ENCODE measurements around the gene SEC22C.
A peak's percentile ranks its signal among the peaks of the same experiment; 100 is the strongest.
"Not testable (repeated sequence)": the region's sequence is repeated elsewhere in the genome, so short reads cannot be mapped to it uniquely, and the experiment has no call there.

The SEC22C gene

DNA sequence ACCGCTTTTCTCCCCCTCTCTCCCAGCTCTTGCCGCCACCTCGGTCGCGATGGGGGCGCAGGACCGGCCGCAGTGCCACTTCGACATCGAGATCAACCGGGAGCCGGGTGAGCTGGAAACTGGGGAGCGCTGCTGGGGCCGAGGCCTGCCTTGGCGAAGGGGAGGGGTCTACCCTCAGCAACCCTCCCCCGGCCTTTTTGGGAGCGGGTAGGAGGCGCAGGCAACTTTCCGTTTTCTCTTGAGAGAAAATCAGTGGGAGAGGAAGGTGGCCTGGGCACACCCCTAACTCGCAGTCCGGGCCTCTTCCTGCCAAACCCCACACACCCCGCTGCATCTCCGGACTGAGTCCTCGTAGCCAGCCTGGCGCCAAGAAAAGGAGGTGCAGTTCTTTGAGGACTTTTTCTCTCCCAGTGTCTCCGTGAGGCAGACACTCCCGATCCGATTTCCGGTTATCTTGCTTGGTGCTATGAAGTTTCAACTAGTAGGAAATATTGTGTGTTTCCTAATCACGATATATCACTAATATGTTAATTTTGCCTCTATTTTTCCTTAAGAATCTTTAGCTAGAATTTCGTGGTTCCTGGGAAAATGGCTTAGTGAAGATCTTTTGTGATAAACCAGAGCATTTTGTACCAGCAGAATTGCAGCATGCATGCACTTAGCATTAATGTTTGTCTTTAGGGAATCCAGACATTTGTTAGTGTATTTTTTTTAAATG, 19.4 kb upstream of the SEC22C start:
- Histone ChIP-seq H3K4me3 (ENCODE audit: insufficient read depth, low read length, poor library complexity, severe bottlenecking) (peak overlapping the region; percentile 81), H3K4me2 (ENCODE audit: low read depth, low read length, poor library complexity, severe bottlenecking) (peak overlapping the region; percentile 93), H3K27me3 (ENCODE audit: low read length) (no peaks in the 10 kb centered on the region), H3F3A (ENCODE audit: insufficient read depth) (peaks cover 33% of the 10 kb centered on the region), H3K36me3 (ENCODE audit: low read length) (peaks cover 14% of the 10 kb centered on the region; the same call in 1 of the 2 replicates), H2AFZ (ENCODE audit: low read depth, low read length, severe bottlenecking) (peak overlapping the region; percentile 44), H3K9me3 (ENCODE audit: insufficient read depth, low read length) (no peaks in the 10 kb centered on the region), H3K9ac (ENCODE audit: low read length) (peak overlapping the region; percentile 87), H3K27ac (ENCODE audit: low read depth, low read length) (peak overlapping the region; percentile 92), H4K20me1 (ENCODE audit: low read depth, low read length) (0 out of 2 replicates have a peak, but pooled peaks cover 17% of the 10 kb centered on the region), H3K9me2 (replicated peaks; ENCODE audit: insufficient read depth, low read length) (no peaks in the 10 kb centered on the region), H3K79me2 (ENCODE audit: insufficient read depth, low read length) (peaks cover 53% of the 10 kb centered on the region)
- TF ChIP-seq, protein P1, sequence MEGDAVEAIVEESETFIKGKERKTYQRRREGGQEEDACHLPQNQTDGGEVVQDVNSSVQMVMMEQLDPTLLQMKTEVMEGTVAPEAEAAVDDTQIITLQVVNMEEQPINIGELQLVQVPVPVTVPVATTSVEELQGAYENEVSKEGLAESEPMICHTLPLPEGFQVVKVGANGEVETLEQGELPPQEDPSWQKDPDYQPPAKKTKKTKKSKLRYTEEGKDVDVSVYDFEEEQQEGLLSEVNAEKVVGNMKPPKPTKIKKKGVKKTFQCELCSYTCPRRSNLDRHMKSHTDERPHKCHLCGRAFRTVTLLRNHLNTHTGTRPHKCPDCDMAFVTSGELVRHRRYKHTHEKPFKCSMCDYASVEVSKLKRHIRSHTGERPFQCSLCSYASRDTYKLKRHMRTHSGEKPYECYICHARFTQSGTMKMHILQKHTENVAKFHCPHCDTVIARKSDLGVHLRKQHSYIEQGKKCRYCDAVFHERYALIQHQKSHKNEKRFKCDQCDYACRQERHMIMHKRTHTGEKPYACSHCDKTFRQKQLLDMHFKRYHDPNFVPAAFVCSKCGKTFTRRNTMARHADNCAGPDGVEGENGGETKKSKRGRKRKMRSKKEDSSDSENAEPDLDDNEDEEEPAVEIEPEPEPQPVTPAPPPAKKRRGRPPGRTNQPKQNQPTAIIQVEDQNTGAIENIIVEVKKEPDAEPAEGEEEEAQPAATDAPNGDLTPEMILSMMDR (IDR thresholded peaks at IDR 0.05; ENCODE audit: insufficient read depth, low read length, poor library complexity, severe bottlenecking), result no peak
- TF ChIP-seq EZH2phosphoT487 (conservative IDR thresholded peaks at IDR 0.05; ENCODE audit: low read length), result no peak

DNA sequence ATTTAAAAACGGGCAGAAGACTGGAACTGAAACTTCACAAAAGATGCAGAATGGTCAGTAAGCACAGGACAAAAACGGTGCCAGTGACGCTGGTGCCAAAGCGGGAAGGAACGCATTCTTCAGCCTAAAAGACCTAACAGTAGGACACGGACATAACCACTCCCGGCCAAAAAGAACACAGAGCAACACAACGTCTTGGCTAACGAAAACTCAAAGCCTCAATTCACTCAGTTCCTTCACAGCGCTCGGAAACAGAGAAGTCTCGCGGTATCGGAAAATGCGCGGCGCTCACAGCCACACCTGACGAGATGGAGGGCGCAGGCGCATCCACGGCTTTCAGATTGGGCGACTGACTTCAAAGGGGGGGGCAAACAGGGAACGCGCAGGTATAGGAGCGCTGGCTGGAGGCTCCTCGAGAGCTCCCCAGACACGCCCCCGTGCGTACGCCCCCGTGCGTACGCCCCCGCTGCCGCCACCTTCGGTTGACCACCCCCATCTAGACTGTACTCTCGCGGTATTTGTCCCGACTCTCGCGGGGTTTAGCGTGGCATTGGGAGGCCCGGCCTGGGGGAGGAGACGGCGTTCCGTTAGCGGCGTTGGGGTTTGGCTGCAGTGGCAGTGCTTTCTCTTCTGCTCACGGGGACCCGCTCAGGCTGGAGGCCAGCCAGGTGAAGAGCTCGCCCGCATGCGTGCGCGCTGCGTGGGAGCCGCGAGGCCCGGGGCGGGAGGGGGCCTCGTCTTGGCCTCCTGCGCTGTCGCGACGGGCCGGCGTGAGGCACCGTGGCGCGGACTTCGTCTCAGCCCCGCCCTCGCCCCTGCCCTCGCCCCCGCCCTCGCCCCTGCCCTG, 18.6 kb upstream of the SEC22C start, which contains the start of gene NKTR:
NKTR (plus strand) TSS at position 576 of the 847 bp plus-strand sequence. CDS start 321 bp downstream, outside the sequence.
- peaks cover 50% of the 10 kb centered on the region for H3K79me2 ChIP-seq (ENCODE audit: insufficient read depth, low read length)
- peak within 1 kb of the TSS; percentile 92 for H3K27ac ChIP-seq (ENCODE audit: low read depth, low read length)
- H3K9me2 ChIP-seq (replicated peaks; ENCODE audit: insufficient read depth, low read length), result no peaks in the 10 kb centered on the region
- H3K9ac ChIP-seq (ENCODE audit: low read length), result peak within 1 kb of the TSS; percentile 87
- no peaks in the 10 kb centered on the region for H3K27me3 ChIP-seq (ENCODE audit: low read length)
- peaks cover 14% of the 10 kb centered on the region for H3K36me3 ChIP-seq (ENCODE audit: low read length)
- H3K9me3 ChIP-seq (ENCODE audit: insufficient read depth, low read length), result no peaks in the 10 kb centered on the region
- TF ChIP-seq, protein P1 (IDR thresholded peaks at IDR 0.05; ENCODE audit: insufficient read depth, low read length, poor library complexity, severe bottlenecking), result no peak
- no peak for TF ChIP-seq EZH2phosphoT487 (conservative IDR thresholded peaks at IDR 0.05; ENCODE audit: low read length)
- H2AFZ ChIP-seq (ENCODE audit: low read depth, low read length, severe bottlenecking), result peak within 1 kb of the TSS; percentile 44
- peak within 1 kb of the TSS; percentile 81 for H3K4me3 ChIP-seq (ENCODE audit: insufficient read depth, low read length, poor library complexity, severe bottlenecking)
- H3K4me2 ChIP-seq (ENCODE audit: low read depth, low read length, poor library complexity, severe bottlenecking), result peak within 1 kb of the TSS; percentile 93
- peaks cover 35% of the 10 kb centered on the region for H3F3A ChIP-seq (ENCODE audit: insufficient read depth)
- 0 out of 2 replicates have a peak, but pooled peaks cover 9% of the 10 kb centered on the region for H4K20me1 ChIP-seq (ENCODE audit: low read depth, low read length)

DNA sequence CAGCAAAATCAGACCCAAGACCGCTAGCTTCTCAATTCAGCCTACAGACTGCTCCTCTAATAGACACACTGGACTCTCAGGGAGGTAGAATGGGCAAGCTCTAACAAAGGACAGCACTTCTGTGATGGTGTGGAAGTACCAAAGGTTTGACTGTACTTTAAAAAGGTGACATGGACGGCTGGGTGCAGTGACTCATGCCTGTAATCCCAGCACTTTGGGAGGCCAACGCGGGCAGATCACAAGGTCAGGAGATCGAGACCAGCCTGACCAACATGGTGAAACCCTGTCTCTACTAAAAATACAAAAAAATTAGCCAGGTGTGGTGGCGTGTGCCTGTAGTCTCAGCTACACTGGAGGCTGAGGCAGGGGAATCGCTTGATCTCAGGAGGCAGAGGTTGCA, 15.3 kb upstream of the SEC22C start:
- Histone ChIP-seq H3F3A (ENCODE audit: insufficient read depth) (peaks cover 49% of the 10 kb centered on the region), H3K36me3 (ENCODE audit: low read length) (peaks cover 25% of the 10 kb centered on the region), H3K79me2 (ENCODE audit: insufficient read depth, low read length) (peaks cover 42% of the 10 kb centered on the region)
- not testable (repeated sequence) for H2AFZ ChIP-seq (ENCODE audit: low read depth, low read length, severe bottlenecking); H3K9ac ChIP-seq (ENCODE audit: low read length); H3K9me3 ChIP-seq (ENCODE audit: insufficient read depth, low read length); H4K20me1 ChIP-seq (ENCODE audit: low read depth, low read length); H3K9me2 ChIP-seq (replicated peaks; ENCODE audit: insufficient read depth, low read length); H3K27ac ChIP-seq (ENCODE audit: low read depth, low read length); H3K4me2 ChIP-seq (ENCODE audit: low read depth, low read length, poor library complexity, severe bottlenecking); H3K27me3 ChIP-seq (ENCODE audit: low read length); H3K4me3 ChIP-seq (ENCODE audit: insufficient read depth, low read length, poor library complexity, severe bottlenecking)
